H9 (cell line): Measurements from ENCODE around the gene CTNNA1. TPM values are rescaled to one million over a fixed set of nuclear protein-coding genes. Genes with fewer than 3 reads are reported as not detected.
A peak's percentile ranks its signal among the peaks of the same experiment; 100 is the strongest.

Source experiments
- DNase-seq: peaks from one replicate; pipeline ENCODE4 v3.0.0-alpha.2; 2017
- H2AFZ ChIP-seq: one replicate; pipeline ENCODE4 v1.6.1; 2013; ENCODE audit warnings: mild to moderate bottlenecking, low read length, control low read depth, moderate library complexity
- H2AK5ac ChIP-seq: 2 replicates; pipeline ENCODE4 v1.6.1; 2013; ENCODE audit warnings: low read length, control low read depth, mixed read lengths; ENCODE audit not compliant: insufficient read length
- H2BK120ac ChIP-seq: one replicate; pipeline ENCODE4 v1.6.1; 2013; ENCODE audit warnings: low read depth, mild to moderate bottlenecking, low read length, control low read depth, inconsistent platforms; ENCODE audit not compliant: poor library complexity, severe bottlenecking
- H2BK12ac ChIP-seq: 2 replicates; pipeline ENCODE4 v1.6.1; 2013; ENCODE audit warnings: low read length, control low read depth, mixed read lengths, low read depth; ENCODE audit not compliant: insufficient read length
- H2BK15ac ChIP-seq: 2 replicates; pipeline ENCODE4 v1.6.1; 2013; ENCODE audit warnings: low read depth, low read length, control low read depth
- H2BK20ac ChIP-seq: one replicate; pipeline ENCODE4 v1.6.1; 2013; ENCODE audit warnings: low read depth, mild to moderate bottlenecking, low read length, control low read depth, inconsistent platforms; ENCODE audit not compliant: poor library complexity, severe bottlenecking
- H2BK5ac ChIP-seq: 2 replicates; pipeline ENCODE4 v1.6.1; 2013; ENCODE audit warnings: low read length, control low read depth, mixed read lengths; ENCODE audit not compliant: insufficient read length
- H3K14ac ChIP-seq: 2 replicates; pipeline ENCODE4 v1.6.1; 2013; ENCODE audit warnings: low read length, control low read depth; ENCODE audit not compliant: insufficient read depth
- H3K18ac ChIP-seq: 2 replicates; pipeline ENCODE4 v1.6.1; 2013; ENCODE audit warnings: low read depth, mild to moderate bottlenecking, mixed read lengths, low read length, control low read depth; ENCODE audit not compliant: insufficient read length
- H3K23ac ChIP-seq: 2 replicates; pipeline ENCODE4 v1.6.1; 2013; ENCODE audit warnings: low read length, control low read depth, mixed read lengths, low read depth; ENCODE audit not compliant: insufficient read length
- H3K23me2 ChIP-seq: 2 replicates; pipeline ENCODE4 v1.6.1; 2013; ENCODE audit warnings: low read depth, mild to moderate bottlenecking, mixed read lengths, low read length, control low read depth; ENCODE audit not compliant: insufficient read length, poor library complexity, severe bottlenecking
- H3K27ac ChIP-seq: 2 replicates; pipeline ENCODE4 v1.5.1; 2013; ENCODE audit warnings: low read length, control low read depth, mixed read lengths, low read depth; ENCODE audit not compliant: insufficient read length
- H3K27me3 ChIP-seq: 2 replicates; pipeline ENCODE4 v1.6.1; 2013; ENCODE audit warnings: low read length, control low read depth, inconsistent platforms; ENCODE audit not compliant: insufficient read depth
- H3K4ac ChIP-seq: 2 replicates; pipeline ENCODE4 v1.6.1; 2013; ENCODE audit warnings: low read depth, mild to moderate bottlenecking, control low read depth, inconsistent platforms, low read length, moderate library complexity
- H3K4me1 ChIP-seq: 2 replicates; pipeline ENCODE4 v1.6.1; 2013; ENCODE audit warnings: low read length, control low read depth, inconsistent platforms; ENCODE audit not compliant: insufficient read depth
- H3K4me2 ChIP-seq: 2 replicates; pipeline ENCODE4 v1.6.1; 2013; ENCODE audit warnings: low read length, control low read depth, mixed read lengths; ENCODE audit not compliant: insufficient read length, insufficient read depth
- H3K56ac ChIP-seq: 2 replicates; pipeline ENCODE4 v1.6.1; 2013; ENCODE audit warnings: low read depth, mild to moderate bottlenecking, mixed read lengths, low read length, control low read depth; ENCODE audit not compliant: insufficient read length
- H3K79me1 ChIP-seq: 2 replicates; pipeline ENCODE4 v1.6.1; 2013; ENCODE audit warnings: low read depth, mild to moderate bottlenecking, moderate library complexity, low read length, control low read depth, inconsistent platforms; ENCODE audit not compliant: insufficient read depth, poor library complexity, severe bottlenecking
- H3K79me2 ChIP-seq: 2 replicates; pipeline ENCODE4 v1.6.1; 2013; ENCODE audit warnings: low read length, control low read depth, inconsistent platforms; ENCODE audit not compliant: insufficient read depth
- H3K9ac ChIP-seq: 2 replicates; pipeline ENCODE4 v1.6.1; 2013; ENCODE audit warnings: low read length, control low read depth, mixed read lengths; ENCODE audit not compliant: insufficient read length; ENCODE audit errors: extremely low read depth
- H3K9me3 ChIP-seq: one replicate; pipeline ENCODE4 v1.6.1; 2013; ENCODE audit warnings: low read depth, low read length, inconsistent platforms; ENCODE audit not compliant: control insufficient read depth
- H3T11ph ChIP-seq: one replicate; pipeline ENCODE4 v1.6.1; 2013; ENCODE audit warnings: mild to moderate bottlenecking, low read length, control low read depth, inconsistent platforms
- H4K20me1 ChIP-seq: one replicate; pipeline ENCODE4 v1.6.1; 2013; ENCODE audit not compliant: control insufficient read depth, insufficient read length, insufficient read depth
- H4K5ac ChIP-seq: 2 replicates; pipeline ENCODE4 v1.6.1; 2013; ENCODE audit warnings: low read depth, mild to moderate bottlenecking, mixed read lengths, low read length, control low read depth; ENCODE audit not compliant: insufficient read length
- H4K8ac ChIP-seq: replicated peaks from 2 replicates; pipeline ENCODE4 v1.6.1; 2013; ENCODE audit warnings: low read length, control low read depth, mixed read lengths, low read depth; ENCODE audit not compliant: insufficient read length
- H4K91ac ChIP-seq: 2 replicates; pipeline ENCODE4 v1.6.1; 2013; ENCODE audit warnings: low read depth, mild to moderate bottlenecking, moderate library complexity, mixed read lengths, low read length, control low read depth; ENCODE audit not compliant: insufficient read length
- H3K27ac Mint-ChIP-seq, 3 experiments: 2 replicates in 2 of 3; 3 replicates in 1 of 3; pipeline ENCODE4 v1.8.0; 2020 to 2021; ENCODE audit warnings: mixed read lengths in 3 of 3, mild to moderate bottlenecking in 1 of 3, moderate library complexity in 1 of 3
- H3K27me3 Mint-ChIP-seq: 2 replicates; pipeline ENCODE4 v1.8.0; 2021; ENCODE audit warnings: low read depth, mild to moderate bottlenecking, moderate library complexity, mixed read lengths
- H3K36me3 Mint-ChIP-seq, 3 experiments: 2 replicates in 2 of 3; 3 replicates in 1 of 3; pipeline ENCODE4 v1.8.0; 2020 to 2021; ENCODE audit warnings: low read depth in 3 of 3, mixed read lengths in 3 of 3; ENCODE audit not compliant: insufficient read depth in 1 of 3
- H3K4me1 Mint-ChIP-seq, 2 experiments: 2 replicates each; pipeline ENCODE4 v1.8.0; 2020; ENCODE audit warnings: mixed read lengths in 2 of 2
- H3K4me3 Mint-ChIP-seq, 2 experiments: 2 replicates in 1 of 2; 3 replicates in 1 of 2; pipeline ENCODE4 v1.8.0; 2020 to 2021; ENCODE audit warnings: mild to moderate bottlenecking in 2 of 2, mixed read lengths in 2 of 2, moderate library complexity in 1 of 2
- H3K9me3 Mint-ChIP-seq, 2 experiments: 2 replicates in 1 of 2; 3 replicates in 1 of 2; pipeline ENCODE4 v1.8.0; 2020; ENCODE audit warnings: mild to moderate bottlenecking in 2 of 2, mixed read lengths in 2 of 2, moderate library complexity in 1 of 2
- CTCF ChIP-seq: fragments of 200-600 bp; sonication (generic); conservative IDR thresholded peaks from 3 replicates; pipeline ENCODE4 v1.8.0; 2021; ENCODE audit warnings: antibody characterized with exemption, mild to moderate bottlenecking
- WGBS: extraction: QIAGEN DNeasy Blood & Tissue Kit; methylation state at CpG from one replicate; pipeline ENCODE4 v1.1.7; 2013; ENCODE audit warnings: missing lambda C conversion rate, low lambda C conversion rate, mixed read lengths; ENCODE audit not compliant: insufficient read length; ENCODE audit errors: extremely low coverage; 5-methylcytosine and 5-hydroxymethylcytosine counted together
- total RNA-seq: library from RNA; stranded (reverse); gene quantifications from 2 replicates; pipeline ENCODE4 v1.2.1, GENCODE V29; 2021

Gene CTNNA1
- total RNA-seq, 1 experiment from 2014 or later = 354 TPM

- H3K9me3 Mint-ChIP-seq = peaks cover 0 to 7% of the 10 kb centered on the region in 2 experiments; a peak in 2 of 5 replicates
- Histone ChIP-seq H3K14ac (no peak overlapping the region), H3K9me3 (no peaks in the 10 kb centered on the region), H3T11ph (no peak overlapping the region), H3K4me2 (no peak overlapping the region), H3K23ac (no peak overlapping the region), H3K27me3 (no peaks in the 10 kb centered on the region), H3K56ac (no peak overlapping the region), H3K23me2 (no peaks in the 10 kb centered on the region), H3K79me2 (peaks cover 3% of the 10 kb centered on the region; the same call in 1 of the 2 replicates), H3K9ac (no peak overlapping the region), H2BK12ac (no peak overlapping the region), H2BK20ac (no peak overlapping the region), H4K20me1 (no peaks in the 10 kb centered on the region), H2AK5ac (no peak overlapping the region), H4K91ac (no peak overlapping the region), H4K8ac (no peak overlapping the region), H2BK5ac (no peak overlapping the region), H3K4ac (no peak overlapping the region), H2AFZ (no peak overlapping the region), H3K18ac (no peak overlapping the region), H3K27ac (peak overlapping the region; percentile 39), H2BK15ac (no peak overlapping the region), H4K5ac (no peak overlapping the region), H2BK120ac (no peak overlapping the region), H3K79me1 (peaks cover 3% of the 10 kb centered on the region), H3K4me1 (peaks cover 8% of the 10 kb centered on the region; the same call in 1 of the 2 replicates)
- DNase-seq = no peak
- H3K27me3 Mint-ChIP-seq = no peaks in the 10 kb centered on the region
- peak overlapping the region; percentile 61 to 94 (median 90); a peak in 6 of 7 replicates for H3K27ac Mint-ChIP-seq
- peak overlapping the region in 1 of 2 experiments; percentile 36; a peak in 2 of 5 replicates for H3K4me3 Mint-ChIP-seq
- WGBS = no CpG with 5 or more reads among the region's 2 CpGs
- no peak for TF ChIP-seq CTCF
- H3K36me3 Mint-ChIP-seq = peaks cover 31 to 39% (median 32%) of the 10 kb centered on the region in 3 experiments
- H3K4me1 Mint-ChIP-seq = peaks cover 71 to 77% of the 10 kb centered on the region in 2 experiments
Measured at GRCh38 chr5:138832218-138832617, 79.0 kb downstream of the CTNNA1 start.
